Measurements from ENCODE around the gene ADARB2.

The ADARB2 gene

GRCh38 chr10:1462994-1463633, 274.2 kb downstream of the ADARB2 start:
- Histone ChIP-seq H3K36me3 (ENCODE audit: control insufficient read depth in 2 of 2, insufficient read depth in 1 of 2, low read length in 2 of 2) (no peaks in the 10 kb centered on the region), H3K9me3 (ENCODE audit: control insufficient read depth, insufficient read depth, low read depth, low read length) (no peaks in the 10 kb centered on the region), H3K4me3 (ENCODE audit: low read depth, low read length) (no peak overlapping the region), H3K27ac (ENCODE audit: extremely low read depth, low read depth, low read length) (no peak overlapping the region), H3K4me1 (ENCODE audit: control insufficient read depth, insufficient read depth, low read length) (peaks cover 7% of the 10 kb centered on the region; the same call in 1 of the 2 replicates)
- POLR2A ChIA-PET: no interaction called here
- TF ChIP-seq SCRT2 (tag by site-specific recombination; IDR thresholded peaks at IDR 0.05): no peak
- TF ChIP-seq, protein P1, sequence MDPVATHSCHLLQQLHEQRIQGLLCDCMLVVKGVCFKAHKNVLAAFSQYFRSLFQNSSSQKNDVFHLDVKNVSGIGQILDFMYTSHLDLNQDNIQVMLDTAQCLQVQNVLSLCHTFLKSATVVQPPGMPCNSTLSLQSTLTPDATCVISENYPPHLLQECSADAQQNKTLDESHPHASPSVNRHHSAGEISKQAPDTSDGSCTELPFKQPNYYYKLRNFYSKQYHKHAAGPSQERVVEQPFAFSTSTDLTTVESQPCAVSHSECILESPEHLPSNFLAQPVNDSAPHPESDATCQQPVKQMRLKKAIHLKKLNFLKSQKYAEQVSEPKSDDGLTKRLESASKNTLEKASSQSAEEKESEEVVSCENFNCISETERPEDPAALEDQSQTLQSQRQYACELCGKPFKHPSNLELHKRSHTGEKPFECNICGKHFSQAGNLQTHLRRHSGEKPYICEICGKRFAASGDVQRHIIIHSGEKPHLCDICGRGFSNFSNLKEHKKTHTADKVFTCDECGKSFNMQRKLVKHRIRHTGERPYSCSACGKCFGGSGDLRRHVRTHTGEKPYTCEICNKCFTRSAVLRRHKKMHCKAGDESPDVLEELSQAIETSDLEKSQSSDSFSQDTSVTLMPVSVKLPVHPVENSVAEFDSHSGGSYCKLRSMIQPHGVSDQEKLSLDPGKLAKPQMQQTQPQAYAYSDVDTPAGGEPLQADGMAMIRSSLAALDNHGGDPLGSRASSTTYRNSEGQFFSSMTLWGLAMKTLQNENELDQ (tag by site-specific recombination; IDR thresholded peaks at IDR 0.05; ENCODE audit: low read depth): no peak
- no peak for TF ChIP-seq ZNF350 (tag by site-specific recombination; IDR thresholded peaks at IDR 0.05)
- TF ChIP-seq ZNF292 (tag by site-specific recombination; IDR thresholded peaks at IDR 0.05; ENCODE audit: borderline replicate concordance, low read depth): no peak
- no peak for TF ChIP-seq ZNF785 (tag by site-specific recombination; IDR thresholded peaks at IDR 0.05)
- no peak for TF ChIP-seq ZNF580 (tag by site-specific recombination; IDR thresholded peaks at IDR 0.05)
- 0 out of 2 replicates have a peak, but pooled peaks have one; percentile 19 for TF ChIP-seq EGR2 (tag by site-specific recombination; IDR thresholded peaks at IDR 0.05; ENCODE audit: low read depth)
- TF ChIP-seq ZNF433 (tag by site-specific recombination; IDR thresholded peaks at IDR 0.05; ENCODE audit: low read depth): no peak
- peak; percentile 68 for TF ChIP-seq ZFHX2 (tag by site-specific recombination; conservative IDR thresholded peaks at IDR 0.05)
- no peak for TF ChIP-seq ZXDB (tag by site-specific recombination; IDR thresholded peaks at IDR 0.05)
- no peak for TF ChIP-seq ZNF266 (tag by site-specific recombination; IDR thresholded peaks at IDR 0.05; ENCODE audit: low read depth)
- CTCF ChIA-PET: no interaction called here

GRCh38 chr10:1462521-1462920, 274.8 kb downstream of the ADARB2 start:
- H3K4me3 ChIP-seq (ENCODE audit: low read depth, low read length): no peak overlapping the region
- peaks cover 7% of the 10 kb centered on the region; the same call in 1 of the 2 replicates for H3K4me1 ChIP-seq (ENCODE audit: control insufficient read depth, insufficient read depth, low read length)
- no peak overlapping the region for H3K27ac ChIP-seq (ENCODE audit: extremely low read depth, low read depth, low read length)
- H3K36me3 ChIP-seq (ENCODE audit: control insufficient read depth in 2 of 2, insufficient read depth in 1 of 2, low read length in 2 of 2): no peaks in the 10 kb centered on the region
- H3K9me3 ChIP-seq (ENCODE audit: control insufficient read depth, insufficient read depth, low read depth, low read length): no peaks in the 10 kb centered on the region
- TF ChIP-seq ZNF449 (tag by site-specific recombination; IDR thresholded peaks at IDR 0.05) (no peak), ZNF830 (tag by site-specific recombination; IDR thresholded peaks at IDR 0.05; ENCODE audit: low read depth) (no peak), ZNF174 (tag by site-specific recombination; IDR thresholded peaks at IDR 0.05) (no peak), ZNF600 (tag by site-specific recombination; IDR thresholded peaks at IDR 0.05) (no peak), ZSCAN4 (tag by site-specific recombination; IDR thresholded peaks at IDR 0.05) (peak; percentile 78), ZNF133 (tag by site-specific recombination; IDR thresholded peaks at IDR 0.05) (no peak), ZNF488 (tag by site-specific recombination; IDR thresholded peaks at IDR 0.05) (0 out of 2 replicates have a peak, but pooled peaks have one; percentile 18)
- POLR2A ChIA-PET: interaction anchor here (1.1 kb wide), 1 partner anchor 12 kb away, joined by 4 read pairs; no protein-coding TSS in a partner anchor
- CTCF ChIA-PET: no interaction called here
